Parathyroid adenoma (tissue), 2 donors: ENCODE measurements around the gene SOX8.

ENCODE experiments used
- H2AFZ ChIP-seq: fragments of 300-600 bp; sonication (generic); one replicate; pipeline ENCODE4 v1.7.0; 2017; ENCODE audit warnings: antibody characterized with exemption, mild to moderate bottlenecking
- H3K27ac ChIP-seq: fragments of 300-600 bp; sonication (generic); one replicate; pipeline ENCODE4 v1.7.0; 2017
- H3K27me3 ChIP-seq: fragments of 300-600 bp; sonication (generic); one replicate; pipeline ENCODE4 v1.7.0; 2017; ENCODE audit warnings: low read length; ENCODE audit not compliant: control insufficient read depth, insufficient read depth
- H3K36me3 ChIP-seq: fragments of 300-600 bp; sonication (generic); one replicate; pipeline ENCODE4 v1.7.0; 2017; ENCODE audit warnings: low read length; ENCODE audit not compliant: control insufficient read depth, insufficient read depth
- H3K4me1 ChIP-seq: fragments of 300-600 bp; sonication (generic); one replicate; pipeline ENCODE4 v1.7.0; 2017; ENCODE audit warnings: control low read depth
- H3K4me2 ChIP-seq: fragments of 300-600 bp; sonication (generic); one replicate; pipeline ENCODE4 v1.7.0; 2017; ENCODE audit warnings: low read length
- H3K4me3 ChIP-seq: fragments of 300-600 bp; sonication (generic); one replicate; pipeline ENCODE4 v1.7.0; 2017; ENCODE audit warnings: low read depth, low read length
- H3K79me2 ChIP-seq: fragments of 300-600 bp; sonication (generic); one replicate; pipeline ENCODE4 v1.7.0; 2017; ENCODE audit warnings: control low read depth
- H3K9ac ChIP-seq: fragments of 300-600 bp; sonication (generic); one replicate; pipeline ENCODE4 v1.7.0; 2017; ENCODE audit warnings: mild to moderate bottlenecking
- H3K9me3 ChIP-seq: fragments of 300-600 bp; sonication (generic); one replicate; pipeline ENCODE4 v1.7.0; 2017; ENCODE audit warnings: low read length; ENCODE audit not compliant: control insufficient read depth
- TF ChIP-seq, protein P1 (sequence below): fragments of 300-600 bp; sonication (generic); IDR thresholded peaks from one replicate; pipeline ENCODE4 v1.7.0; 2017; ENCODE audit warnings: antibody characterized with exemption, mild to moderate bottlenecking
- donor health status: primary hyperparathyroidism.

SOX8 gene

DNA sequence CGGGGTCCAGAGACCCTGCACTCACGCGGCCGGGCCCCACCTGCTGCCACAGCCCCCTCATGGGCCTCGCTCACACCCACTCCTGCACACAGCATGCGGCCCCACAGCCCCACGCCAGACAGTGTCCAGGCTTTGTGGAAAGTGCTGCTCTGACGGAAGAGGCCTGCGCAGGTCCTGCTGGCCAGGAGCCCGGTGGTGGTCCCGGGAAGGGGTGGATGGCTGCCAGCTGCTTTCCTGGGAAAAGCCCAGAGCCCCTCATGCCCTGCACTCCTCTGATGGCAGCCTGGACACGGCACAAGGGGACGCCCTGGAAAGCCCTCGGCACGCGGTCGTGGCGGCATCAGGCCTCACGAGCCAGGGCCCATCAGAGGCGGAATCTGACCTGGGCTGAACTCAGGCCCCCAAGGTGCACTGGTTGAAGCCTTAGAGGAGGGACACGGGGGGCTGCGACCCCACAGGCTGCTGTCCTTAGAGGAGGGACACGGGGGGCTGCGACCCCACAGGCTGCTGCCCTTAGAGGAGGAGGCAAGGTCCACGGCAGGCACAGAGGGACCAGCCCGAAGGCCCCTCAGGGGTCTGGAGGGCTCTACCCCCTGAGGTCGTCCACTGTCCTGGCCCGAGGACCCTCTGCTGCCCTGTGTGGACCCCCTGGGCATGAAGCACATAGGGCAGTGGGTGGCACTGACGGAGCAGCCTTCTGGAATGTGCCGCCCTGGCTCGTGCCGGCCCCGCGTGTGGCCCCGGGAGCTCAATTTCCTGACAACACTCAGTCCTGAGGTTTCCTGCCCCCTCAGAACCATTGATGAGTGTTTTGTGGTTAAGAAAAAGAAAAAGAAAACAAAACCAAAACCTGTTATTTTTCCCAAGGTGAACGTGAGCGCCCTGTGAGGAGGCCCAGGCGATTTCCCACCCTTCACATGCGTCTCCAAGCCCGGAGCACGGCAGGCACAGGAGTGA, 22.1 kb downstream of the SOX8 start:
- Histone ChIP-seq H3K4me3 (no peak overlapping the region), H3K27ac (no peak overlapping the region), H3K4me2 (no peak overlapping the region), H3K9ac (no peak overlapping the region), H3K27me3 (no peaks in the 10 kb centered on the region), H3K79me2 (no peaks in the 10 kb centered on the region), H3K9me3 (no peaks in the 10 kb centered on the region), H3K36me3 (no peaks in the 10 kb centered on the region), H2AFZ (no peak overlapping the region), H3K4me1 (no peaks in the 10 kb centered on the region)
- TF ChIP-seq, protein P1, sequence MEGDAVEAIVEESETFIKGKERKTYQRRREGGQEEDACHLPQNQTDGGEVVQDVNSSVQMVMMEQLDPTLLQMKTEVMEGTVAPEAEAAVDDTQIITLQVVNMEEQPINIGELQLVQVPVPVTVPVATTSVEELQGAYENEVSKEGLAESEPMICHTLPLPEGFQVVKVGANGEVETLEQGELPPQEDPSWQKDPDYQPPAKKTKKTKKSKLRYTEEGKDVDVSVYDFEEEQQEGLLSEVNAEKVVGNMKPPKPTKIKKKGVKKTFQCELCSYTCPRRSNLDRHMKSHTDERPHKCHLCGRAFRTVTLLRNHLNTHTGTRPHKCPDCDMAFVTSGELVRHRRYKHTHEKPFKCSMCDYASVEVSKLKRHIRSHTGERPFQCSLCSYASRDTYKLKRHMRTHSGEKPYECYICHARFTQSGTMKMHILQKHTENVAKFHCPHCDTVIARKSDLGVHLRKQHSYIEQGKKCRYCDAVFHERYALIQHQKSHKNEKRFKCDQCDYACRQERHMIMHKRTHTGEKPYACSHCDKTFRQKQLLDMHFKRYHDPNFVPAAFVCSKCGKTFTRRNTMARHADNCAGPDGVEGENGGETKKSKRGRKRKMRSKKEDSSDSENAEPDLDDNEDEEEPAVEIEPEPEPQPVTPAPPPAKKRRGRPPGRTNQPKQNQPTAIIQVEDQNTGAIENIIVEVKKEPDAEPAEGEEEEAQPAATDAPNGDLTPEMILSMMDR: no peak

DNA sequence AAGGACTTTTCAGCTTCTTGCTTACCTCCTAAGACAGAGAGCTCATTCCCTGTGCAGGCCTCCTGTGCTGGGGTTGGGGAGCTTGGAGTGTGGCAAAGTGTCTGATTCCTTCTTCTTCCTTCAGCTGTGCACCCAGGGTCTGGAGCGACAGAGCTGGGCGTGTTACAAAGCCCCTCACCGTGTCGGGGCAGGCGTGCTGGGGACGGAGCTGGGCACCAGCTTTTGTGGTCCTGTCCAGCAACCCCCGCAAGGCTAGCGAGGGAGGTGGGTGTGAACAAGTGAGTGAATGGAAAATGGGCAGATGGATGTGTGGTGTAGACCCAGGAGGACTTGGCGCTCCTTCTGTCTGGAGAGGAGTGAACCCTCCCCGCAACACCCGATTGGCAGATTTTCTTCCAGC, 23.7 kb downstream of the SOX8 start:
- H2AFZ ChIP-seq: no peak overlapping the region
- H3K27ac ChIP-seq: no peak overlapping the region
- H3K36me3 ChIP-seq: no peaks in the 10 kb centered on the region
- TF ChIP-seq, protein P1: no peak
- H3K4me2 ChIP-seq: no peak overlapping the region
- H3K79me2 ChIP-seq: no peaks in the 10 kb centered on the region
- no peaks in the 10 kb centered on the region for H3K27me3 ChIP-seq
- no peaks in the 10 kb centered on the region for H3K9me3 ChIP-seq
- no peak overlapping the region for H3K4me3 ChIP-seq
- H3K4me1 ChIP-seq: no peaks in the 10 kb centered on the region
- no peak overlapping the region for H3K9ac ChIP-seq

DNA sequence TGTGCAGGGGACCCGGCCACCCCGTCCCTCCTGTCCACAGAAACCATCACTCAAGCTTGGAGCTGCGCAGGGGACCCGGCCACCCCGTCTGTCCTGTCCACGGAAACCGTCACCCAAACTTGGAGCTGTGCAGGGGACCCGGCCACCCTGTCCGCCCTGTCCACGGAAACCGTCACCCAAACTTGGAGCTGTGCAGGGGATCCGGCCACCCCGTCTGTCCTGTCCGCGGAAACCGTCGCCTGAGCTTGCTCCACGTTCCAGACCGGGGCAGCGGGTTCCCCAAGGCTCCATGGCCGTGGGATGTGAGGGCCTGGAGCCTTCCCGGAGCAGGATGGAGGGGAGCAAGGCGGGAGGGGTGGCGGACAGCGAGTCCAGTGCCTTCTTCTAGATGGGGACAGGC, 25.2 kb downstream of the SOX8 start:
- H2AFZ ChIP-seq: no peak overlapping the region
- H3K4me1 ChIP-seq: no peaks in the 10 kb centered on the region
- TF ChIP-seq, protein P1: no peak
- H3K36me3 ChIP-seq: no peaks in the 10 kb centered on the region
- no peaks in the 10 kb centered on the region for H3K9me3 ChIP-seq
- no peak overlapping the region for H3K9ac ChIP-seq
- H3K4me3 ChIP-seq: no peak overlapping the region
- H3K27me3 ChIP-seq: no peaks in the 10 kb centered on the region
- no peak overlapping the region for H3K4me2 ChIP-seq
- no peak overlapping the region for H3K27ac ChIP-seq
- H3K79me2 ChIP-seq: no peaks in the 10 kb centered on the region

DNA sequence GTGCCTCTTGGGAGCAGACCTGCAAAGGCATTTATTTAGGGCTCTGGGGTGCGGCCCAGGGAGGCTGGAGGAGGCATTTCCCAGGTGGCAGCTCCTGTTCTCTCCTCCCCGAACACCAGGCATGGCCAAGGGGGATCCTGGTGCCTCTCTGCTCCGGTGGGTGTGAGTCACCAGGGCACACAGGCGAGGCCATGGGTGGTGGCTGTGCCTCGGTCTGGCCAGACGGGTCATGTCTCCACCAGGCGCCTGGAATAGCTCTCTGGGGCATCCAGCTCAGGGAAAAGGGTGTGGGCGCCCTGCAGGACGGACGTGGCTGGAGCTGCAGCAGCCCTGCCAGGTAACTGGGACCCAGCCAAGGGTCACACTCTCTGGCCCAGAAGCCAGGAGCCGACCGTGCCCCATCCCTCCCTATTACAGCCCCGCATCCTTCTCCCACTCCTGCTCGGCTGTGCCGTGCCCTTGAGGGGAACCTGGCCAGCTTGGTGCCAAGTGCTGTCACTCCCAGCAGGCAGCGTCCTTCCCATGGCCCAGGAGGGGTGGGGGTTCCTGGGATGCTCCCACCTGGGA, 25.8 kb downstream of the SOX8 start:
- no peaks in the 10 kb centered on the region for H3K36me3 ChIP-seq
- TF ChIP-seq, protein P1: no peak
- H3K4me3 ChIP-seq: no peak overlapping the region
- no peak overlapping the region for H2AFZ ChIP-seq
- no peaks in the 10 kb centered on the region for H3K4me1 ChIP-seq
- H3K9ac ChIP-seq: no peak overlapping the region
- H3K27ac ChIP-seq: no peak overlapping the region
- H3K4me2 ChIP-seq: no peak overlapping the region
- no peaks in the 10 kb centered on the region for H3K79me2 ChIP-seq
- no peaks in the 10 kb centered on the region for H3K9me3 ChIP-seq
- H3K27me3 ChIP-seq: no peaks in the 10 kb centered on the region
